SU-DHL-6 (cell line): Measurements from ENCODE around the gene ZCCHC17.

Source experiments
- H2AFZ ChIP-seq: fragments of 200-600 bp; sonication (generic); 2 replicates; pipeline ENCODE4 v1.6.1; 2014; ENCODE audit warnings: low read depth, mild to moderate bottlenecking, moderate library complexity, mixed read lengths, antibody characterized with exemption, low read length; ENCODE audit not compliant: severe bottlenecking
- H3F3A ChIP-seq: fragments of 200-600 bp; shearing (Covaris generic); 2 replicates; pipeline ENCODE4 v1.6.0; 2016; ENCODE audit warnings: antibody characterized with exemption, mild to moderate bottlenecking; ENCODE audit not compliant: insufficient read depth
- H3K27ac ChIP-seq: fragments of 200-600 bp; sonication (generic); 2 replicates; pipeline ENCODE4 v1.5.1; 2016; ENCODE audit warnings: low read depth, mild to moderate bottlenecking, low read length, moderate library complexity, mixed read lengths
- H3K27me3 ChIP-seq: fragments of 200-600 bp; sonication (generic), shearing (Covaris generic); 2 replicates; pipeline ENCODE4 v1.6.0; 2014; ENCODE audit warnings: mild to moderate bottlenecking, low read length
- H3K36me3 ChIP-seq: fragments of 200-600 bp; sonication (generic); 2 replicates; pipeline ENCODE4 v1.6.1; 2014; ENCODE audit warnings: mild to moderate bottlenecking, low read length, mixed read lengths
- H3K4me2 ChIP-seq: fragments of 300-600, 200-600 bp; shearing (Covaris generic), sonication (generic); 2 replicates; pipeline ENCODE4 v1.6.0; 2014; ENCODE audit warnings: low read length, low read depth, mild to moderate bottlenecking; ENCODE audit not compliant: poor library complexity, severe bottlenecking
- H3K4me3 ChIP-seq: fragments of 200-600 bp; sonication (generic); 2 replicates; pipeline ENCODE4 v1.5.1; 2014; ENCODE audit warnings: antibody characterized with exemption, low read length, mild to moderate bottlenecking, mixed read lengths; ENCODE audit not compliant: insufficient read depth, poor library complexity, severe bottlenecking
- H3K79me2 ChIP-seq: fragments of 200-600 bp; sonication (generic); 2 replicates; pipeline ENCODE4 v1.6.1; 2014; ENCODE audit warnings: mild to moderate bottlenecking, low read length, moderate library complexity; ENCODE audit not compliant: insufficient read depth
- H3K9ac ChIP-seq: fragments of 200-600 bp; sonication (generic); 2 replicates; pipeline ENCODE4 v1.7.0; 2014; ENCODE audit warnings: mild to moderate bottlenecking, low read length
- H3K9me2 ChIP-seq: fragments of 200-600 bp; sonication (generic); replicated peaks from 2 replicates; pipeline ENCODE4 v1.6.1; 2014; ENCODE audit warnings: low read length; ENCODE audit not compliant: insufficient read depth
- H3K9me3 ChIP-seq: fragments of 200-600 bp; sonication (generic); 2 replicates; pipeline ENCODE4 v1.6.1; 2014; ENCODE audit warnings: low read length, mixed read lengths; ENCODE audit not compliant: insufficient read depth
- H4K20me1 ChIP-seq: fragments of 200-600 bp; sonication (generic); 2 replicates; pipeline ENCODE4 v1.6.1; 2014; ENCODE audit warnings: low read depth, mild to moderate bottlenecking, antibody characterized with exemption, low read length, moderate library complexity, mixed read lengths
- EZH2phosphoT487 ChIP-seq: fragments of 200-600 bp; sonication (generic), shearing (Covaris generic); conservative IDR thresholded peaks from 2 replicates; pipeline ENCODE4 v1.6.1; 2018; ENCODE audit warnings: mild to moderate bottlenecking, antibody characterized with exemption, low read length, moderate library complexity, mixed read lengths
- TF ChIP-seq, protein P1 (sequence below): fragments of 200-600 bp; sonication (generic); IDR thresholded peaks from one replicate; pipeline ENCODE4 v1.5.1; 2017; ENCODE audit warnings: antibody characterized with exemption, mild to moderate bottlenecking, low read length, moderate library complexity; ENCODE audit not compliant: insufficient read depth, poor library complexity, severe bottlenecking

Gene ZCCHC17

DNA sequence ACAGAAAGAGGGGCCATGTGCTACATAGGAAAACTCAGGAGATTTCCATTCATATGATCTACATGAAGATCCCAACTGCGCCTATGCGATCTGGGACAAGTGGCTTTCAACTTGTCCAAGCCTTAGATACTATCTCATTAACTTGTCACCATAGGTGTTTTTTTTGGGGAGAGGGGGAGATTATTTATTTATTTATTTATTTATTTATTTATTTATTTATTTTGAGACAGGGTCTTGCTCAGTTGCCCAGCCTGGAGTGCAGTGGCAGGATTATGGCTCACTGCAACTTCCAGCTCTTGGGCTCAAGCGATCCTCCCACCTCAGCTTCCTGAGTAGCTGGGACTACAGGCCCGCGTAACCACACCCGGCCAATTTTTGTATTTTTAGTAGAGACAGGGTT, 64.8 kb downstream of the ZCCHC17 start:
- H3K9me2 ChIP-seq = no peaks in the 10 kb centered on the region
- no peaks in the 10 kb centered on the region for H3K9me3 ChIP-seq
- no peaks in the 10 kb centered on the region for H3K36me3 ChIP-seq
- no peak overlapping the region for H2AFZ ChIP-seq
- H3K4me3 ChIP-seq = no peak overlapping the region
- H3K79me2 ChIP-seq = no peaks in the 10 kb centered on the region
- H3K27me3 ChIP-seq = no peaks in the 10 kb centered on the region
- H4K20me1 ChIP-seq = no peaks in the 10 kb centered on the region
- no peak overlapping the region for H3K27ac ChIP-seq
- H3K9ac ChIP-seq = no peak overlapping the region
- H3F3A ChIP-seq = no peaks in the 10 kb centered on the region
- no peak overlapping the region for H3K4me2 ChIP-seq
- no peak for TF ChIP-seq EZH2phosphoT487
- TF ChIP-seq, protein P1, sequence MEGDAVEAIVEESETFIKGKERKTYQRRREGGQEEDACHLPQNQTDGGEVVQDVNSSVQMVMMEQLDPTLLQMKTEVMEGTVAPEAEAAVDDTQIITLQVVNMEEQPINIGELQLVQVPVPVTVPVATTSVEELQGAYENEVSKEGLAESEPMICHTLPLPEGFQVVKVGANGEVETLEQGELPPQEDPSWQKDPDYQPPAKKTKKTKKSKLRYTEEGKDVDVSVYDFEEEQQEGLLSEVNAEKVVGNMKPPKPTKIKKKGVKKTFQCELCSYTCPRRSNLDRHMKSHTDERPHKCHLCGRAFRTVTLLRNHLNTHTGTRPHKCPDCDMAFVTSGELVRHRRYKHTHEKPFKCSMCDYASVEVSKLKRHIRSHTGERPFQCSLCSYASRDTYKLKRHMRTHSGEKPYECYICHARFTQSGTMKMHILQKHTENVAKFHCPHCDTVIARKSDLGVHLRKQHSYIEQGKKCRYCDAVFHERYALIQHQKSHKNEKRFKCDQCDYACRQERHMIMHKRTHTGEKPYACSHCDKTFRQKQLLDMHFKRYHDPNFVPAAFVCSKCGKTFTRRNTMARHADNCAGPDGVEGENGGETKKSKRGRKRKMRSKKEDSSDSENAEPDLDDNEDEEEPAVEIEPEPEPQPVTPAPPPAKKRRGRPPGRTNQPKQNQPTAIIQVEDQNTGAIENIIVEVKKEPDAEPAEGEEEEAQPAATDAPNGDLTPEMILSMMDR = no peak

DNA sequence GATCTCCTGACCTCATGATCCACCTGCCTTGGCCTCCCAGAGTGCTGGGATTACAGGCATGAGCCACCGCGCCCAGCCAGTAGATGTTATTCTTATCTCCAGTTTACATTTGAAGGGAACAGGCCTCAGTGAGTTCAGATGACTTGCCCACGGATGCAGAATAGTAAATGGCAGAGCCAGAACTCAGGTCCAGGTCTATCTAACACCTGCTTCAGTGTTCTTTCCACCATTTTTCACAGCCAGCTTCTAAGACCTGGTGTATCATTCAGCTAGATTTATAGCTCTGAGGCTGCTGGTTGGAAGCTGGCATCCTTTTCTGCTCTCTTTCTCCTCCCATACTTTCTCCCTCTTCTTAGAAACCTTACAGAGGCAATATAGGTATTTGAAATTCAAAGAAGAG, 65.2 kb downstream of the ZCCHC17 start:
- TF ChIP-seq, protein P1 = no peak
- TF ChIP-seq EZH2phosphoT487 = no peak
- H3K9me3 ChIP-seq = no peaks in the 10 kb centered on the region
- no peak overlapping the region for H3K9ac ChIP-seq
- no peak overlapping the region for H3K4me3 ChIP-seq
- H4K20me1 ChIP-seq = no peaks in the 10 kb centered on the region
- no peaks in the 10 kb centered on the region for H3K79me2 ChIP-seq
- no peak overlapping the region for H2AFZ ChIP-seq
- no peak overlapping the region for H3K4me2 ChIP-seq
- no peaks in the 10 kb centered on the region for H3K9me2 ChIP-seq
- no peaks in the 10 kb centered on the region for H3K36me3 ChIP-seq
- no peaks in the 10 kb centered on the region for H3F3A ChIP-seq
- no peaks in the 10 kb centered on the region for H3K27me3 ChIP-seq
- H3K27ac ChIP-seq = no peak overlapping the region

DNA sequence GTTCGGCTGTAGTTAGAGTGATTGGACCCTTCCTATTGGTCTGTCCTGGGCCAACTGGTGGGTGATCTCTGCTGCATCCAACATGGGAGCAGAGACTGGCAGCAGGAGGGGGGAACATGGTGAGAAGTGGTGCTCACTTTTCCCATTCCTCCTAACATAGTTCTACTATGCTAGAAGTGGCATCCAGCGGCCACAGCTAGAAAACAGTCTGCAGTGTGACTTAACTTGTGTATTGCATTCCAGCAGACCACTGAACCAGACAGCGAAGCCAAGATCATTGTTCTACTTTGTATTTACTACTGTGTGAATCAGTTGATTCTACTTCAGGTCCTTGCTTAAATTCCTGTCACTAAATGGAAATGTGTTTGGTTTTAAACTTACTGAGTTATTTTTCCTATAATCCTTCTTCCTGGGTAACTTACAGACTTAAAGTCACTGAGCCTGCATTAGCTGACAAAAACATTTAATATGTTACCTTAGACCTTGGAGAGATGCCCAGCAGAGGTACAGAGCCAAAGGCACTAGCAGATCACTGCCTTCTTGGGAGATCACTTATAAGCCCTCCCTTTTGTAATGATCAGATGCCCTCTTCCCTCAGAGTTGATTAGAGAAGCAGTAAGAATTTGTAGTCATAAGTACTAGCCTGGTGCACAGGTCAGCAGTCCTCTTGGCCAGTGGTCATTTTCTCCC, 67.9 kb downstream of the ZCCHC17 start:
- TF ChIP-seq EZH2phosphoT487 = no peak
- TF ChIP-seq, protein P1 = no peak
- H3K4me2 ChIP-seq = no peak overlapping the region
- H3K27me3 ChIP-seq = no peaks in the 10 kb centered on the region
- no peak overlapping the region for H3K9ac ChIP-seq
- no peak overlapping the region for H3K4me3 ChIP-seq
- H3K79me2 ChIP-seq = no peaks in the 10 kb centered on the region
- no peaks in the 10 kb centered on the region for H3K9me2 ChIP-seq
- H3K9me3 ChIP-seq = no peaks in the 10 kb centered on the region
- no peak overlapping the region for H2AFZ ChIP-seq
- no peaks in the 10 kb centered on the region for H3F3A ChIP-seq
- H4K20me1 ChIP-seq = no peaks in the 10 kb centered on the region
- H3K36me3 ChIP-seq = no peaks in the 10 kb centered on the region
- no peak overlapping the region for H3K27ac ChIP-seq
